ENCODE measurements around the gene FKBP5. TPM values are rescaled to one million over a fixed set of nuclear protein-coding genes. Genes with fewer than 3 reads are reported as not detected.

The FKBP5 gene
- total and polyA plus RNA-seq, 8 donors, result 68.1 to 209 (median 110) TPM

DNA sequence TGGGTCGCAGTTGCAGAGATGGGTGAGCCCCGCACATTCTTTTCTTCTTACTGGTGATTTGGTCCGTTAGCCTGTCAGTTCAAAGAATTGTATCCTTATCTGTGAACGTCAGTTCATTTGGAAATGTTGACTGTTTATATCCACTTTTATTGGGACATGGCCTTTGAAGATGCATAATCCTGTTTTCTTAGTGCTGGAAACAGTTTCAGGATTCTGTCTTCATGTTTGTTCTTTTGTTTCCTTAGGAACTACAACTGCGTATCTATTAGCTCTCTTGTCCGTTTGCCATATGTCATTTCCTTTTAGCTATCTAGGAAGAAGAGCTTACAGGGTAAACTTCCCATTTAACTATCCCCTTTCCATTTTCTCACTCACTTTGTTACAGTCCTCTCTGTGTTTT lies 141.0 kb downstream of the FKBP5 start:
- peaks cover 0 to 18% (median 0%) of the 10 kb centered on the region in 3 donors for H3K27me3 ChIP-seq
- no peak for DNase-seq
- no peak overlapping the region for H3K27ac ChIP-seq
- no peak overlapping the region for H3K4me3 ChIP-seq
- no peaks in the 10 kb centered on the region for H3K36me3 ChIP-seq
- intact Hi-C loops (cut with DNase I; ENCODE audit: low total_unique reads), result no loop called here
- H3K9me3 ChIP-seq, result peaks cover 0 to 12% (median 9%) of the 10 kb centered on the region in 4 donors
- H3K4me1 ChIP-seq, result no peaks in the 10 kb centered on the region
- 31 to 45% (median 41%) methylated on average over 6 of the region's 6 CpGs for WGBS, 5 donors
- TF ChIP-seq EP300 (IDR thresholded peaks at IDR 0.05) (no peak), POLR2AphosphoS5 (IDR thresholded peaks at IDR 0.05) (no peak), POLR2A (IDR thresholded peaks at IDR 0.05) (no peak)
- TF ChIP-seq, protein P1, sequence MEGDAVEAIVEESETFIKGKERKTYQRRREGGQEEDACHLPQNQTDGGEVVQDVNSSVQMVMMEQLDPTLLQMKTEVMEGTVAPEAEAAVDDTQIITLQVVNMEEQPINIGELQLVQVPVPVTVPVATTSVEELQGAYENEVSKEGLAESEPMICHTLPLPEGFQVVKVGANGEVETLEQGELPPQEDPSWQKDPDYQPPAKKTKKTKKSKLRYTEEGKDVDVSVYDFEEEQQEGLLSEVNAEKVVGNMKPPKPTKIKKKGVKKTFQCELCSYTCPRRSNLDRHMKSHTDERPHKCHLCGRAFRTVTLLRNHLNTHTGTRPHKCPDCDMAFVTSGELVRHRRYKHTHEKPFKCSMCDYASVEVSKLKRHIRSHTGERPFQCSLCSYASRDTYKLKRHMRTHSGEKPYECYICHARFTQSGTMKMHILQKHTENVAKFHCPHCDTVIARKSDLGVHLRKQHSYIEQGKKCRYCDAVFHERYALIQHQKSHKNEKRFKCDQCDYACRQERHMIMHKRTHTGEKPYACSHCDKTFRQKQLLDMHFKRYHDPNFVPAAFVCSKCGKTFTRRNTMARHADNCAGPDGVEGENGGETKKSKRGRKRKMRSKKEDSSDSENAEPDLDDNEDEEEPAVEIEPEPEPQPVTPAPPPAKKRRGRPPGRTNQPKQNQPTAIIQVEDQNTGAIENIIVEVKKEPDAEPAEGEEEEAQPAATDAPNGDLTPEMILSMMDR (IDR thresholded peaks at IDR 0.05), result no peak

DNA sequence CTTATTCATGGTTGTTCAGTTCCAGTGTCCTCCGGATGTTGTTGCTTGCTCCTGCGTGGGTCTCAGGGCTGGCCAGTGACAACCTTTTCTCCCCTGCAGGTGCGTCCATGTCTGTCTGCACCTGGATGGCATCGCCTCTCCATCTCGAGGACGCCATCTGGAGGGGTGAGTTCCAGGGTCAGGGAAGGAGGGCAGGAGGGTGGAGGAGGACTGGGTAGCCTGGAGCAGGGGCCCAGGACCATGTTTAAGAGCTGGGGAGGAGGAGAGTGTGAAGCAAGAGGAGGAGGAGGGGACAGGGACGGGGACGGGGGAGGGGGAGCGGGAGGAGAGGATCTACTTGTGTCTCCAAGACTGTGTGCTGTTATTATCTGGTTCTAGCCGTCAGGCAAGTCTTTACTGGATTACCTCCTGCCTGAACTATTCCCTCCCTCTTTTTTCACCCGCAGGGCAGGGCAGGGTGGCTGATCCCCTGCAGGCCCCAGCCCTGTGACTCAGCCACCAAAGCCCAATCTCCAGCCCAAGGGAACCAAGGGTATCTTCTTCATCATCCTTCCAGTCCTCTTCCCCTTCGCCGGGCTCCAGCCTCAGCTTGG lies 143.8 kb downstream of the FKBP5 start:
- Histone ChIP-seq H3K4me1 (no peaks in the 10 kb centered on the region), H3K27ac (no peak overlapping the region), H3K4me3 (no peak overlapping the region), H3K27me3 (peaks cover 0 to 15% (median 0%) of the 10 kb centered on the region in 3 donors), H3K9me3 (no peaks in the 10 kb centered on the region), H3K36me3 (no peaks in the 10 kb centered on the region)
- TF ChIP-seq POLR2AphosphoS5 (IDR thresholded peaks at IDR 0.05) (no peak), EP300 (IDR thresholded peaks at IDR 0.05) (no peak), POLR2A (IDR thresholded peaks at IDR 0.05) (no peak)
- TF ChIP-seq, protein P1 (IDR thresholded peaks at IDR 0.05), result no peak
- 51 to 66% (median 54%) methylated on average over 11 to 13 of the region's 13 CpGs for WGBS, 5 donors
- no peak for DNase-seq
- intact Hi-C loops (cut with DNase I; ENCODE audit: low total_unique reads), result no loop called here

DNA sequence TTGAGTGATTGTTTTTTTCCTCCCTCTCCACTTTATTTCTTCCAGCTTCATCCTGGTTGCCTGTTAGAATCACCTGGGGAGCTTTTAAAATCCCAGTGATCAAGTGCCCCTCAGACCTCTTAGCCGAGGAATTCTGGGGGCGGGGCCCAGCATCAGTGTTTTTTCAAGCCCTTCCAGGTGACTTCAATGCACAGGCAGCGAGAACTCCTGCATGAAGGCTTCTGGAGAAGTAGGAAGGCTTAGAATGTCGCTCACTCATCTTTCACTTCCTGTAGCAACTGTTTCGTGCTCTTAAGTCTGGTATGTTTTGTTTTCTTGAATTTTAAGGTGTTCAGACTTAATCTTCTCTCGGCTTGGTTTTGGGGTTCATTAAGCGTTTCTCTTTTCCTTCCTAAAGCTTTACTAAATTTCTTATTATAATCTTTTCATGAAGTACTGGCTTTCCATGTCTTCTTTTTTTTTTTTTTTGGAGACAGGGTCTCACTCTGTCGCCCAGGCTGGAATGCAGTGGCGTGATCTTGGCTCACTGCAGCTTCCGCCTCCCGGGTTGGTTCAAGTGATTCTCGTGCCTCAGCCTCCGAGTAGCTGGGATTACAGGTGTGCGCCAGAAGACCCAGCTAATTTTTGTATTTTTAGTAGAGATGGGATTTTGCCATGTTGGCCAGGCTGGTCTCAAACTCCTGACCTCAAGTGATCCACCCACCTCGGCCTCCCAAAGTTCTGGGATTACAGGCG lies 145.1 kb downstream of the FKBP5 start:
- Histone ChIP-seq H3K36me3 (no peaks in the 10 kb centered on the region), H3K9me3 (no peaks in the 10 kb centered on the region), H3K27me3 (peaks cover 0 to 15% (median 0%) of the 10 kb centered on the region in 3 donors), H3K27ac (no peak overlapping the region), H3K4me1 (no peaks in the 10 kb centered on the region), H3K4me3 (no peak overlapping the region)
- TF ChIP-seq POLR2AphosphoS5 (IDR thresholded peaks at IDR 0.05), result no peak
- no peak for TF ChIP-seq EP300 (IDR thresholded peaks at IDR 0.05)
- TF ChIP-seq POLR2A (IDR thresholded peaks at IDR 0.05), result no peak
- TF ChIP-seq, protein P1 (IDR thresholded peaks at IDR 0.05), result no peak
- intact Hi-C loops (cut with DNase I; ENCODE audit: low total_unique reads), result no loop called here
- 77 to 81% (median 80%) methylated on average over 16 of the region's 16 CpGs for WGBS, 5 donors
- no peak for DNase-seq

DNA sequence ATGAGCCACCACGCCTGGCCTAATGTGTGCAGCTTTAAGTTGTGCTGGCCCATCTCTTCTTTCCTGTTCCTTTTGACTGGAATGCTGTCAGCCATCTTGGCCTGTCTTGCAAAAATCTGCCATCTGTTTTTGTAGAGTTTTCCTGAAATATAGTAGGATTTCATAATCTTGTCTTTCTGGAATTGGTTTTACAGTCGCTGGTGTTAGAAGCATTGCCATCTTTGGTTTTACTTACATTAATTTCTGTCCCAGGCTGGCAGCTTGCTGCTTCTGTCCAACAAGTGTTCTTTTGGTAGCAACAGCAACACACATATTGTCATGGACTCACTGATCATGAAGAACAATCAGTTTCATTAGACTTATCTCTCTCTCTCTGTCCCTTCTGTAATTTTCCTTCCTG lies 146.9 kb downstream of the FKBP5 start:
- TF ChIP-seq EP300 (IDR thresholded peaks at IDR 0.05), result no peak
- TF ChIP-seq, protein P1 (IDR thresholded peaks at IDR 0.05), result no peak
- no peak for TF ChIP-seq POLR2AphosphoS5 (IDR thresholded peaks at IDR 0.05)
- no peak for TF ChIP-seq POLR2A (IDR thresholded peaks at IDR 0.05)
- intact Hi-C loops (cut with DNase I; ENCODE audit: low total_unique reads), result no loop called here
- peaks cover 0 to 10% (median 0%) of the 10 kb centered on the region in 3 donors for H3K27me3 ChIP-seq
- H3K9me3 ChIP-seq, result no peaks in the 10 kb centered on the region
- no peaks in the 10 kb centered on the region for H3K36me3 ChIP-seq
- DNase-seq, result no peak
- no peak overlapping the region for H3K4me3 ChIP-seq
- WGBS, 5 donors, result 85 to 98% (median 93%) methylated on average over 2 of the region's 2 CpGs
- no peak overlapping the region for H3K27ac ChIP-seq
- no peaks in the 10 kb centered on the region for H3K4me1 ChIP-seq

All from stomach (tissue), 9 donors.